ENCODE data around the gene NUP37.
A peak's percentile ranks its signal among the peaks of the same experiment; 100 is the strongest.
"Not testable (repeated sequence)": the region's sequence is repeated elsewhere in the genome, so short reads cannot be mapped to it uniquely, and the experiment has no call there.

NUP37 gene

GRCh38 chr12:102110782-102111181 is 9.1 kb downstream of the NUP37 start:
- DNase-seq, result no peak
- TF ChIP-seq CTCF (IDR thresholded peaks at IDR 0.05; ENCODE audit: low read depth, low read length, missing control alignments), result no peak
- in situ Hi-C loops (cut with HindIII; ENCODE audit: low pct_ligation_motif_present, low sequenced_read_pairs), result no loop called here
- no peaks in the 10 kb centered on the region for H3K27me3 ChIP-seq (replicated peaks)
- peaks cover 14% of the 10 kb centered on the region for H3K36me3 ChIP-seq (replicated peaks)
- H3K27ac ChIP-seq, result no peak overlapping the region
- H3K4me3 ChIP-seq (ENCODE audit: low read depth, low read length), result no peak overlapping the region

- no peaks in the 10 kb centered on the region for H3K27me3 ChIP-seq (replicated peaks)
- in situ Hi-C loops (cut with HindIII; ENCODE audit: low pct_ligation_motif_present, low sequenced_read_pairs), result no loop called here
- no peak for DNase-seq
- no peak overlapping the region for H3K4me3 ChIP-seq (ENCODE audit: low read depth, low read length)
- H3K36me3 ChIP-seq (replicated peaks), result peaks cover 14% of the 10 kb centered on the region
- H3K27ac ChIP-seq, result no peak overlapping the region
- TF ChIP-seq CTCF (IDR thresholded peaks at IDR 0.05; ENCODE audit: low read depth, low read length, missing control alignments), result no peak
These were observed 11.9 kb downstream of the NUP37 start for GRCh38 chr12:102107970-102108369.

GRCh38 chr12:102106905-102107304 is 13.0 kb downstream of the NUP37 start:
- H3K27ac ChIP-seq, result no peak overlapping the region
- no peak overlapping the region for H3K4me3 ChIP-seq (ENCODE audit: low read depth, low read length)
- H3K36me3 ChIP-seq (replicated peaks), result peaks cover 14% of the 10 kb centered on the region
- no peak for TF ChIP-seq CTCF (IDR thresholded peaks at IDR 0.05; ENCODE audit: low read depth, low read length, missing control alignments)
- no peaks in the 10 kb centered on the region for H3K27me3 ChIP-seq (replicated peaks)
- DNase-seq, result no peak
- in situ Hi-C loops (cut with HindIII; ENCODE audit: low pct_ligation_motif_present, low sequenced_read_pairs), result no loop called here

- Histone ChIP-seq H3K36me3 (replicated peaks) (peaks cover 3% of the 10 kb centered on the region), H3K4me3 (ENCODE audit: low read depth, low read length) (no peak overlapping the region), H3K27me3 (replicated peaks) (no peaks in the 10 kb centered on the region), H3K27ac (no peak overlapping the region)
- in situ Hi-C loops (cut with HindIII; ENCODE audit: low pct_ligation_motif_present, low sequenced_read_pairs), result no loop called here
- TF ChIP-seq CTCF (IDR thresholded peaks at IDR 0.05; ENCODE audit: low read depth, low read length, missing control alignments), result no peak
- no peak for DNase-seq
These were observed 23.1 kb downstream of the NUP37 start for GRCh38 chr12:102096855-102097254.

GRCh38 chr12:102095677-102096263 is 24.1 kb downstream of the NUP37 start:
- in situ Hi-C loops (cut with HindIII; ENCODE audit: low pct_ligation_motif_present, low sequenced_read_pairs), result no loop called here
- H3K36me3 ChIP-seq (replicated peaks), result peaks cover 3% of the 10 kb centered on the region
- no peaks in the 10 kb centered on the region for H3K27me3 ChIP-seq (replicated peaks)
- H3K4me3 ChIP-seq (ENCODE audit: low read depth, low read length), result no peak overlapping the region
- peak; percentile 58 for TF ChIP-seq CTCF (IDR thresholded peaks at IDR 0.05; ENCODE audit: low read depth, low read length, missing control alignments)
- DNase-seq, result peak; percentile 41
- no peak overlapping the region for H3K27ac ChIP-seq

GRCh38 chr12:102093319-102093718 is 26.6 kb downstream of the NUP37 start:
- no peaks in the 10 kb centered on the region for H3K27me3 ChIP-seq (replicated peaks)
- H3K27ac ChIP-seq, result no peak overlapping the region

GRCh38 chr12:102089228-102089835 is 30.6 kb downstream of the NUP37 start:
- in situ Hi-C loops (cut with HindIII; ENCODE audit: low pct_ligation_motif_present, low sequenced_read_pairs); H3K36me3 ChIP-seq (replicated peaks); H3K27ac ChIP-seq; DNase-seq; H3K27me3 ChIP-seq (replicated peaks); H3K4me3 ChIP-seq (ENCODE audit: low read depth, low read length): not testable (repeated sequence)

More at GRCh38 chr12:102093319-102093718, 26.6 kb downstream of the NUP37 start:
- Histone ChIP-seq H3K4me3 (ENCODE audit: low read depth, low read length) (no peak overlapping the region), H3K36me3 (replicated peaks) (no peaks in the 10 kb centered on the region)
- DNase-seq, result no peak
- TF ChIP-seq CTCF (IDR thresholded peaks at IDR 0.05; ENCODE audit: low read depth, low read length, missing control alignments), result no peak
- in situ Hi-C loops (cut with HindIII; ENCODE audit: low pct_ligation_motif_present, low sequenced_read_pairs), result no loop called here
